ENCODE results near the gene TEX22. TPM values are rescaled to one million over a fixed set of nuclear protein-coding genes. Genes with fewer than 3 reads are reported as not detected.

The TEX22 gene
- total and polyA plus RNA-seq, 5 donors: 0.05 to 1.9 (median 0.61) TPM

GRCh38 chr14:105417690-105418121 is 19.4 kb downstream of the TEX22 start:
- intact Hi-C loops (cut with DNase I): loop anchor here in 1 of 4 donors (5.0 kb wide), 1 partner anchor 70 kb away; the partner anchor contains the start of gene CRIP1
- peaks cover 8% of the 10 kb centered on the region for H3K4me1 ChIP-seq (ENCODE audit: control insufficient read depth, insufficient read depth, low read length)
- H3K9me3 ChIP-seq (ENCODE audit: control insufficient read depth, low read length): no peaks in the 10 kb centered on the region
- H3K27me3 ChIP-seq (ENCODE audit: control insufficient read depth, insufficient read depth): no peaks in the 10 kb centered on the region
- no peak overlapping the region for H3K4me3 ChIP-seq (ENCODE audit: low read length)
- no peak for DNase-seq
- H3K27ac ChIP-seq (ENCODE audit: low read length): no peak overlapping the region
- 94% methylated on average over 3 of the region's 3 CpGs for WGBS
- no peak for ATAC-seq

GRCh38 chr14:105418269-105419194 is 20.2 kb downstream of the TEX22 start:
- WGBS: 71% methylated on average over 19 of the region's 19 CpGs
- no peak overlapping the region for H3K27ac ChIP-seq (ENCODE audit: low read length)
- H3K4me3 ChIP-seq (ENCODE audit: low read length): no peak overlapping the region
- H3K9me3 ChIP-seq (ENCODE audit: control insufficient read depth, low read length): no peaks in the 10 kb centered on the region
- peak in 1 of 3 donors; percentile 48 for DNase-seq
- intact Hi-C loops (cut with DNase I): loop anchor here in 1 of 4 donors (5.0 kb wide), 1 partner anchor 69 kb away; the partner anchor contains the start of gene CRIP1
- ATAC-seq: no peak
- peaks cover 8% of the 10 kb centered on the region for H3K4me1 ChIP-seq (ENCODE audit: control insufficient read depth, insufficient read depth, low read length)
- H3K27me3 ChIP-seq (ENCODE audit: control insufficient read depth, insufficient read depth): no peaks in the 10 kb centered on the region

- Histone ChIP-seq H3K9me3 (ENCODE audit: control insufficient read depth, low read length) (no peaks in the 10 kb centered on the region), H3K27ac (ENCODE audit: low read length) (peak within 1 kb of the TSS; percentile 59), H3K27me3 (ENCODE audit: control insufficient read depth, insufficient read depth) (no peaks in the 10 kb centered on the region), H3K4me1 (ENCODE audit: control insufficient read depth, insufficient read depth, low read length) (peaks cover 8% of the 10 kb centered on the region), H3K4me3 (ENCODE audit: low read length) (peak within 1 kb of the TSS; percentile 94)
- intact Hi-C loops (cut with DNase I): loop anchor here in 1 of 4 donors (5.0 kb wide), 1 partner anchor 68 kb away; the partner anchor contains the start of gene CRIP1
- ATAC-seq (peak; percentile 42 to 58), DNase-seq (peak in 2 of 3 donors; percentile 78 to 81)
- 4% methylated on average over 91 of the region's 96 CpGs for WGBS
Observed at GRCh38 chr14:105419195-105420091, 21.1 kb downstream of the TEX22 start, which contains the start of gene MTA1. TSS of gene MTA1 (plus strand) at chr14:105419827. CDS start at chr14:105420036, 209 bp downstream.

- ATAC-seq: peak in 1 of 2 donors; percentile 6
- peak in 1 of 3 donors; percentile 50 for DNase-seq
- WGBS: 5% methylated on average over 58 of the region's 67 CpGs
Observed at GRCh38 chr14:105420101-105420973, 22.0 kb downstream of the TEX22 start.

GRCh38 chr14:105420974-105421674 is 22.8 kb downstream of the TEX22 start:
- no peaks in the 10 kb centered on the region for H3K9me3 ChIP-seq (ENCODE audit: control insufficient read depth, low read length)
- DNase-seq (peak in 1 of 3 donors; percentile 51), ATAC-seq (peak; percentile 4 to 9)
- no peaks in the 10 kb centered on the region for H3K27me3 ChIP-seq (ENCODE audit: control insufficient read depth, insufficient read depth)
- WGBS: 40% methylated on average over 23 of the region's 23 CpGs
- peak overlapping the region; percentile 25 for H3K27ac ChIP-seq (ENCODE audit: low read length)
- H3K4me1 ChIP-seq (ENCODE audit: control insufficient read depth, insufficient read depth, low read length): peaks cover 8% of the 10 kb centered on the region
- intact Hi-C loops (cut with DNase I): no loop called here
- H3K4me3 ChIP-seq (ENCODE audit: low read length): peak overlapping the region; percentile 94

More at GRCh38 chr14:105420101-105420973, 22.0 kb downstream of the TEX22 start:
- H3K27ac ChIP-seq (ENCODE audit: low read length): peak overlapping the region; percentile 25
- peak overlapping the region; percentile 94 for H3K4me3 ChIP-seq (ENCODE audit: low read length)
- H3K9me3 ChIP-seq (ENCODE audit: control insufficient read depth, low read length): no peaks in the 10 kb centered on the region
- intact Hi-C loops (cut with DNase I): no loop called here
- peaks cover 8% of the 10 kb centered on the region for H3K4me1 ChIP-seq (ENCODE audit: control insufficient read depth, insufficient read depth, low read length)
- H3K27me3 ChIP-seq (ENCODE audit: control insufficient read depth, insufficient read depth): no peaks in the 10 kb centered on the region

- DNase-seq (peak in 1 of 3 donors; percentile 42), ATAC-seq (peak; percentile 1 to 10)
- H3K9me3 ChIP-seq (ENCODE audit: control insufficient read depth, low read length): no peaks in the 10 kb centered on the region
- peaks cover 8% of the 10 kb centered on the region for H3K4me1 ChIP-seq (ENCODE audit: control insufficient read depth, insufficient read depth, low read length)
- H3K27me3 ChIP-seq (ENCODE audit: control insufficient read depth, insufficient read depth): no peaks in the 10 kb centered on the region
- no peak overlapping the region for H3K27ac ChIP-seq (ENCODE audit: low read length)
- 58% methylated on average over 32 of the region's 32 CpGs for WGBS
- H3K4me3 ChIP-seq (ENCODE audit: low read length): no peak overlapping the region
- intact Hi-C loops (cut with DNase I): no loop called here
Observed at GRCh38 chr14:105421723-105422615, 23.6 kb downstream of the TEX22 start.

GRCh38 chr14:105422695-105423487 is 24.6 kb downstream of the TEX22 start:
- DNase-seq (peak in 1 of 3 donors; percentile 50), ATAC-seq (no peak)
- H3K27me3 ChIP-seq (ENCODE audit: control insufficient read depth, insufficient read depth): no peaks in the 10 kb centered on the region
- WGBS: 73% methylated on average over 21 of the region's 21 CpGs
- H3K9me3 ChIP-seq (ENCODE audit: control insufficient read depth, low read length): no peaks in the 10 kb centered on the region
- H3K4me3 ChIP-seq (ENCODE audit: low read length): no peak overlapping the region
- H3K4me1 ChIP-seq (ENCODE audit: control insufficient read depth, insufficient read depth, low read length): peaks cover 8% of the 10 kb centered on the region
- intact Hi-C loops (cut with DNase I): no loop called here
- no peak overlapping the region for H3K27ac ChIP-seq (ENCODE audit: low read length)

GRCh38 chr14:105423488-105424195 is 25.3 kb downstream of the TEX22 start:
- Histone ChIP-seq H3K27me3 (ENCODE audit: control insufficient read depth, insufficient read depth) (no peaks in the 10 kb centered on the region), H3K4me3 (ENCODE audit: low read length) (no peak overlapping the region), H3K9me3 (ENCODE audit: control insufficient read depth, low read length) (no peaks in the 10 kb centered on the region), H3K4me1 (ENCODE audit: control insufficient read depth, insufficient read depth, low read length) (peaks cover 8% of the 10 kb centered on the region), H3K27ac (ENCODE audit: low read length) (no peak overlapping the region)
- 95% methylated on average over 21 of the region's 21 CpGs for WGBS
- ATAC-seq: no peak
- intact Hi-C loops (cut with DNase I): no loop called here
- DNase-seq: peak in 1 of 3 donors; percentile 43

Data from right cardiac atrium (tissue), 5 donors.